Keratinocyte (primary cell): ENCODE data around the gene PRDM7. TPM values are rescaled to one million over a fixed set of nuclear protein-coding genes. Genes with fewer than 3 reads are reported as not detected.
A peak's percentile ranks its signal among the peaks of the same experiment; 100 is the strongest.
"Not testable (repeated sequence)": the region's sequence is repeated elsewhere in the genome, so short reads cannot be mapped to it uniquely, and the experiment has no call there.

Experiments
- DNase-seq: peaks from one replicate; pipeline ENCODE4 v3.0.0-alpha.2; 2011; ENCODE audit warnings: low read depth, missing footprints, low spot score
- FAIRE-seq: peaks from 2 replicates; lab custom pipeline; 2011; peaks lifted over from hg19 to GRCh38; lab: Jason Lieb, UNC
- H2AFZ ChIP-seq: 2 replicates; pipeline ENCODE4 v1.6.0; 2012; ENCODE audit warnings: low read length, control low read depth, inconsistent platforms; ENCODE audit not compliant: control insufficient read depth
- H3K27ac ChIP-seq: 2 replicates; pipeline ENCODE4 v1.5.1; 2011; ENCODE audit warnings: low read length; ENCODE audit not compliant: control insufficient read depth, insufficient read depth
- H3K27me3 ChIP-seq: 3 replicates; pipeline ENCODE4 v1.6.0; 2011; ENCODE audit warnings: low read length; ENCODE audit not compliant: control insufficient read depth, insufficient read depth; ENCODE audit errors: extremely low read depth
- H3K36me3 ChIP-seq, 2 experiments: 2 replicates in 1 of 2; 3 replicates in 1 of 2; pipeline ENCODE4 v1.5.1; 2011; ENCODE audit warnings: low read length in 2 of 2, mild to moderate bottlenecking in 1 of 2; ENCODE audit not compliant: control insufficient read depth in 2 of 2, insufficient read depth in 2 of 2; ENCODE audit errors: extremely low read depth in 1 of 2
- H3K4me1 ChIP-seq: 3 replicates; pipeline ENCODE4 v1.5.1; 2011; ENCODE audit warnings: low read length; ENCODE audit not compliant: control insufficient read depth, insufficient read depth; ENCODE audit errors: extremely low read depth
- H3K4me2 ChIP-seq: 3 replicates; pipeline ENCODE4 v1.6.0; 2011; ENCODE audit warnings: low read depth, low read length; ENCODE audit not compliant: control insufficient read depth, insufficient read depth; ENCODE audit errors: extremely low read depth
- H3K4me3 ChIP-seq, 3 experiments: fragments of 200-600 bp in 1 of 3; sonication (generic) in 1 of 3; 2 replicates in 2 of 3; 3 replicates in 1 of 3; pipeline ENCODE4 v1.5.1; 2011 to 2016; ENCODE audit warnings: low read length in 3 of 3, mild to moderate bottlenecking in 3 of 3, control low read depth in 2 of 3, inconsistent platforms in 1 of 3, low read depth in 1 of 3, mixed read lengths in 1 of 3, mixed run types in 1 of 3, moderate library complexity in 1 of 3; ENCODE audit not compliant: control insufficient read depth in 2 of 3, insufficient read depth in 2 of 3; ENCODE audit errors: extremely low read depth in 1 of 3
- H3K79me2 ChIP-seq: 2 replicates; pipeline ENCODE4 v1.6.0; 2012; ENCODE audit warnings: low read length; ENCODE audit not compliant: control insufficient read depth, insufficient read depth
- H3K9ac ChIP-seq: 3 replicates; pipeline ENCODE4 v1.6.0; 2011; ENCODE audit warnings: low read length; ENCODE audit not compliant: control insufficient read depth, insufficient read depth; ENCODE audit errors: extremely low read depth
- H3K9me1 ChIP-seq: 3 replicates; pipeline ENCODE4 v1.6.0; 2011; ENCODE audit warnings: low read length; ENCODE audit not compliant: control insufficient read depth, insufficient read depth; ENCODE audit errors: extremely low read depth
- H3K9me3 ChIP-seq: 2 replicates; pipeline ENCODE4 v1.5.1; 2012; ENCODE audit warnings: low read depth, low read length; ENCODE audit not compliant: control insufficient read depth
- H4K20me1 ChIP-seq: 3 replicates; pipeline ENCODE4 v1.6.0; 2011; ENCODE audit warnings: low read length; ENCODE audit not compliant: control insufficient read depth, insufficient read depth; ENCODE audit errors: extremely low read depth
- dilution Hi-C: fragments of 300-500 bp; cut with MboI; formaldehyde crosslinking; loops from one replicate; pipeline ENCODE4 v1.7.0; 2020; ENCODE audit warnings: low sequenced_read_pairs; ENCODE audit not compliant: extremely low pct_ligation_motif_present
- polyA plus RNA-seq, 5 experiments: library from polyadenylated mRNA; depleted of rRNA in 3 of 5; stranded (reverse) in 3 of 5; stranded (forward) in 1 of 5; unstranded in 1 of 5; fragments of >200 nt; gene quantifications; 1 replicate in 1 of 5; 2 replicates in 3 of 5; 3 replicates in 1 of 5; pipeline versions ENCODE4 v1.2.1 to v1.2.3, GENCODE V29; 2011 to 2012; ENCODE audit warnings: missing spikeins in 2 of 5, low read depth in 1 of 5, low replicate concordance in 1 of 5
- TF ChIP-seq, protein P1 (sequence below), 3 experiments: IDR thresholded peaks in 1 of 3; conservative IDR thresholded peaks in 1 of 3; optimal IDR thresholded peaks in 1 of 3; 2 replicates in 2 of 3; 3 replicates in 1 of 3; pipeline versions ENCODE3 to v1.5.1; 2011; ENCODE audit warnings: low read length in 3 of 3, mild to moderate bottlenecking in 3 of 3, moderate library complexity in 2 of 3, control low read depth in 1 of 3, inconsistent platforms in 1 of 3; ENCODE audit not compliant: insufficient read depth in 2 of 3; ENCODE audit errors: extremely low read depth in 1 of 3

PRDM7 gene
- polyA plus RNA-seq, 1 donor (not counting 4 experiments of a cell fraction or from before 2014, with no cell fraction given) = not detected

DNA sequence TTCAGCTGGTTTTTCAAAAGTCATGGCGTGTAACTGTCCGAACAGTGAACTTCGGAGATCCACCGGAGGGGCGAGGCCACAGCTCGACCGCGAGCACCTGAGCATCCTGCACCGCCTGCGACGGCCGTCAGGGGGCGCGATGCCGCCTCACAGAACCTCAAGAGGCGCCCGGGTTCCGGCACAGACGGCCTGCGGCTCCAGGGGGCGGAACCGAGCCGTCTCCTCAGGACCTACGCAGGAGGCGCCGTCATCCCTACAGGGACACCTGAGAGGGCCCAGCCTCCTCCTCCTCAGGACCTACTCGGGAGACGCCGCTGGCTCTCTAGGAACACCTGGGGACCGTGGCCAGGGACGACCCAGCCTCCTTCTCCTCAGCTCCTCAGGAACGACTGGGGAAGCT is 29.1 kb upstream of the PRDM7 start:
- H3K79me2 ChIP-seq, FAIRE-seq, H3K27me3 ChIP-seq, H3K4me2 ChIP-seq, H3K36me3 ChIP-seq, H3K27ac ChIP-seq, dilution Hi-C loops, H2AFZ ChIP-seq, H3K4me3 ChIP-seq, H3K9me1 ChIP-seq, H3K4me1 ChIP-seq, H3K9me3 ChIP-seq, DNase-seq, H4K20me1 ChIP-seq: not testable (repeated sequence)
- peak overlapping the region; percentile 36 for H3K9ac ChIP-seq
- TF ChIP-seq, protein P1, sequence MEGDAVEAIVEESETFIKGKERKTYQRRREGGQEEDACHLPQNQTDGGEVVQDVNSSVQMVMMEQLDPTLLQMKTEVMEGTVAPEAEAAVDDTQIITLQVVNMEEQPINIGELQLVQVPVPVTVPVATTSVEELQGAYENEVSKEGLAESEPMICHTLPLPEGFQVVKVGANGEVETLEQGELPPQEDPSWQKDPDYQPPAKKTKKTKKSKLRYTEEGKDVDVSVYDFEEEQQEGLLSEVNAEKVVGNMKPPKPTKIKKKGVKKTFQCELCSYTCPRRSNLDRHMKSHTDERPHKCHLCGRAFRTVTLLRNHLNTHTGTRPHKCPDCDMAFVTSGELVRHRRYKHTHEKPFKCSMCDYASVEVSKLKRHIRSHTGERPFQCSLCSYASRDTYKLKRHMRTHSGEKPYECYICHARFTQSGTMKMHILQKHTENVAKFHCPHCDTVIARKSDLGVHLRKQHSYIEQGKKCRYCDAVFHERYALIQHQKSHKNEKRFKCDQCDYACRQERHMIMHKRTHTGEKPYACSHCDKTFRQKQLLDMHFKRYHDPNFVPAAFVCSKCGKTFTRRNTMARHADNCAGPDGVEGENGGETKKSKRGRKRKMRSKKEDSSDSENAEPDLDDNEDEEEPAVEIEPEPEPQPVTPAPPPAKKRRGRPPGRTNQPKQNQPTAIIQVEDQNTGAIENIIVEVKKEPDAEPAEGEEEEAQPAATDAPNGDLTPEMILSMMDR (optimal IDR thresholded peaks at IDR 0.05 in 1 of 3, IDR thresholded peaks at IDR 0.05 in 1 of 3, conservative IDR thresholded peaks at IDR 0.05 in 1 of 3; ENCODE audit: extremely low read depth in 1 of 3, insufficient read depth in 2 of 3, low read length in 3 of 3) = peak in 1 of 3 experiments; percentile 7

- H4K20me1 ChIP-seq, H3K36me3 ChIP-seq, H2AFZ ChIP-seq, H3K9ac ChIP-seq, H3K27ac ChIP-seq, H3K4me1 ChIP-seq, H3K4me3 ChIP-seq, H3K27me3 ChIP-seq, H3K9me3 ChIP-seq, H3K9me1 ChIP-seq, H3K79me2 ChIP-seq, FAIRE-seq, DNase-seq, H3K4me2 ChIP-seq, dilution Hi-C loops: not testable (repeated sequence)
Measured at GRCh38 chr16:90104725-90105124, 27.6 kb upstream of the PRDM7 start.

DNA sequence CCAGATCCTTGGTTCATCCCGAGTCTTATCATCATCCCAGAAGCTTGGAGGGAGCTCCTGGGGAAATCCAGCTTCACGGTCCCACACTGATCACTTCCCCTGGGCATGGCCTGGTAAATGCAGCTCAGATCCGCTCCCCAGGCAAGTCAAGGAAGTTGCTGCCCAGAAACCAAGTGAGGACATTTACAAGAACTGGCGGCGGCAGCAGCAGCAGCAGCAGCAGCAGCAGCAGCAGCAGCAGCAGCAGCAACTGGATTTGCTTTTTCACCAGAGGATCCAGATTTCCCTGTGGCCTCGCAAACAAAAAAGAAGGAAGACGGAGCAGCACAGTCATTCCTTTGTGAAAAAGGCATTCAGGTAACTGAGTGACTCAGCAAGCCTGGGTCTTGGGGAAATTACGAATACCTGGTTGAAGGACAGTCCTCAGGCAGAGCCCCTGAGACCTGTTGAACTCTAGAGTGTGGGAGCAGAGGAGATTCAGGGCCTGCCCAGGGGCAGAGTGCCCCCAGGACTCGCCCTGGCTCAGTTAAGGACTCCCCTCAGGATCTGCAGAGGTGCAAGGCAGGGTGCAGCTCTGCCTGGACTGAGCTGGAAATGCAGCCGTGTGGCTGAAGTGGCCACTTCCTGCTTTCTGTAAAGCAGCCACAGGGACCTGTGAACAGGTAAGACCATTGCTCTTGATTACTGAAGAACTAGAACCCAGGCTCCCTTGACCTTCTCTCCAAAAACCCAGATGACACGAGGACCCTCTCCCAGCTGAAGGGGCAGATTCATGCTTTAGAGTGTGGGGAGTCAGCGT is 25.2 kb upstream of the PRDM7 start:
- H3K9ac ChIP-seq, DNase-seq, H4K20me1 ChIP-seq, H3K4me2 ChIP-seq, H3K9me1 ChIP-seq, H3K36me3 ChIP-seq, H3K79me2 ChIP-seq, H3K4me3 ChIP-seq, H3K4me1 ChIP-seq, H3K9me3 ChIP-seq, H3K27me3 ChIP-seq, FAIRE-seq, dilution Hi-C loops, H2AFZ ChIP-seq: not testable (repeated sequence)
- peak overlapping the region; percentile 26 for H3K27ac ChIP-seq

DNA sequence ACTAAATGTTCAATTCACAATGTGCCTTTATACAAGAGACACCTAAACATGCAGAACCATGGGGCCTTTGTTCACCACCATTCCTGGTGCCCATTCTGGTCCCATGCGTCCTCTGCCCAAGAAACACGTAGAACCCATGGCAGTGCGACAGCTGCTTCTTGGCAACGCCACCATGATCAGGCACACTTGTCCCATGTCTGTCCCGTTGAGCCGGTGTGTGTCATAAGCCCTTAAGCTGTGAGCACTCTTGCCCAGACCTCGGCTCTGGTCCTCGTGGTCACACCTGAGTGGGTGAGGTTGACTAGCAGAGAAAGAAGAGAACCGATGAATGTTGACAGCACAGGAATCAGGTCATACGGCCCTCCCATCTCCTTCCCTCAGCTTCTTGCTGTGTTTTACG is 24.2 kb upstream of the PRDM7 start:
- H3K79me2 ChIP-seq, DNase-seq, dilution Hi-C loops: not testable (repeated sequence)

More for the DNA sequence above, 24.2 kb upstream of the PRDM7 start:
- FAIRE-seq, H3K27me3 ChIP-seq, H3K36me3 ChIP-seq, H3K9ac ChIP-seq, H4K20me1 ChIP-seq, H3K9me1 ChIP-seq, H3K27ac ChIP-seq, H3K4me3 ChIP-seq, H3K9me3 ChIP-seq, H3K4me1 ChIP-seq, H2AFZ ChIP-seq, H3K4me2 ChIP-seq: not testable (repeated sequence)
